CD14-positive monocyte (primary cell): ENCODE results near the gene ACACA. TPM values are rescaled to one million over a fixed set of nuclear protein-coding genes. Genes with fewer than 3 reads are reported as not detected.

Experiments used
- DNase-seq, 3 donors: peaks; one replicate each; pipeline ENCODE4 v3.0.0-alpha.2; 2011 to 2022
- H2AFZ ChIP-seq: 2 replicates; pipeline ENCODE4 v1.6.0; 2012; ENCODE audit warnings: mild to moderate bottlenecking, low read depth, low read length, inconsistent platforms; ENCODE audit not compliant: insufficient read depth, poor library complexity, severe bottlenecking
- H3K27ac ChIP-seq, 2 donors: 1 replicate in 1 of 2; 2 replicates in 1 of 2; pipeline ENCODE4 v1.5.1; 2012 to 2013; ENCODE audit warnings: low read length in 2 of 2, control low read depth in 1 of 2, inconsistent platforms in 1 of 2, low read depth in 1 of 2, mild to moderate bottlenecking in 1 of 2
- H3K27me3 ChIP-seq, 2 donors: one replicate each; pipeline versions ENCODE4 v1.6.0 to v1.6.1; 2011 to 2013; ENCODE audit warnings: low read length in 2 of 2; ENCODE audit not compliant: control insufficient read depth in 2 of 2, insufficient read depth in 2 of 2
- H3K36me3 ChIP-seq, 2 donors: replicated peaks in 1 of 2; 1 replicate in 1 of 2; 2 replicates in 1 of 2; pipeline versions ENCODE4 v1.5.1 to v1.6.1; 2012 to 2013; ENCODE audit warnings: low read length in 2 of 2, control low read depth in 1 of 2, inconsistent platforms in 1 of 2, mild to moderate bottlenecking in 1 of 2; ENCODE audit not compliant: insufficient read depth in 2 of 2, control insufficient read depth in 1 of 2
- H3K4me1 ChIP-seq, 2 donors: 1 replicate in 1 of 2; 2 replicates in 1 of 2; pipeline versions ENCODE4 v1.5.1 to v1.6.1; 2012 to 2013; ENCODE audit warnings: low read length in 2 of 2, control low read depth in 1 of 2, inconsistent platforms in 1 of 2, mild to moderate bottlenecking in 1 of 2, moderate library complexity in 1 of 2; ENCODE audit not compliant: insufficient read depth in 2 of 2, control insufficient read depth in 1 of 2
- H3K4me2 ChIP-seq: replicated peaks from 2 replicates; pipeline ENCODE3; 2012; ENCODE audit warnings: low read length, moderate library complexity, mild to moderate bottlenecking; ENCODE audit not compliant: poor library complexity, severe bottlenecking; ENCODE audit errors: extremely low read depth
- H3K4me3 ChIP-seq, 3 experiments: fragments of 200-600 bp in 1 of 3; sonication (generic) in 1 of 3; replicated peaks in 1 of 3; 1 replicate in 2 of 3; 2 replicates in 1 of 3; pipeline ENCODE4 v1.5.1; 2011 to 2013; ENCODE audit warnings: low read length in 3 of 3, mild to moderate bottlenecking in 3 of 3, control low read depth in 2 of 3, low read depth in 2 of 3, inconsistent platforms in 1 of 3, moderate library complexity in 1 of 3
- H3K79me2 ChIP-seq: 2 replicates; pipeline ENCODE4 v1.6.0; 2012; ENCODE audit warnings: mild to moderate bottlenecking, control low read depth, inconsistent platforms, low read length, moderate library complexity; ENCODE audit not compliant: insufficient read depth
- H3K9ac ChIP-seq: 2 replicates; pipeline ENCODE4 v1.6.0; 2017; ENCODE audit warnings: low read length, mild to moderate bottlenecking; ENCODE audit not compliant: insufficient read depth, poor library complexity, severe bottlenecking
- H3K9me3 ChIP-seq, 2 donors: replicated peaks in 1 of 2; 1 replicate in 1 of 2; 2 replicates in 1 of 2; pipeline versions ENCODE4 v1.5.1 to v1.6.1; 2012 to 2013; ENCODE audit warnings: low read length in 2 of 2, control low read depth in 1 of 2; ENCODE audit not compliant: control insufficient read depth in 1 of 2, insufficient read depth in 1 of 2
- H4K20me1 ChIP-seq: 2 replicates; pipeline ENCODE4 v1.6.0; 2012; ENCODE audit warnings: mild to moderate bottlenecking, low read length, control low read depth, moderate library complexity; ENCODE audit not compliant: insufficient read depth
- H3K27ac Mint-ChIP-seq, 7 donors: one replicate each; pipeline ENCODE4 v1.8.0; 2020; ENCODE audit warnings: mild to moderate bottlenecking in 7 of 7, mixed read lengths in 7 of 7, moderate library complexity in 6 of 7, inconsistent platforms in 2 of 7
- H3K27me3 Mint-ChIP-seq, 3 donors: one replicate each; pipeline ENCODE4 v1.8.0; 2021 to 2022; ENCODE audit warnings: low read depth in 3 of 3, mild to moderate bottlenecking in 3 of 3, mixed read lengths in 3 of 3, moderate library complexity in 3 of 3, inconsistent platforms in 1 of 3
- H3K36me3 Mint-ChIP-seq, 2 donors: one replicate each; pipeline ENCODE4 v1.8.0; 2020; ENCODE audit warnings: mixed read lengths in 2 of 2, inconsistent platforms in 1 of 2, mild to moderate bottlenecking in 1 of 2
- H3K4me1 Mint-ChIP-seq: one replicate; pipeline ENCODE4 v1.8.0; 2020; ENCODE audit warnings: mild to moderate bottlenecking, mixed read lengths
- H3K4me3 Mint-ChIP-seq, 2 donors: one replicate each; pipeline ENCODE4 v1.8.0; 2020; ENCODE audit warnings: mild to moderate bottlenecking in 2 of 2, mixed read lengths in 2 of 2, moderate library complexity in 1 of 2
- H3K9me3 Mint-ChIP-seq, 7 donors: one replicate each; pipeline ENCODE4 v1.8.0; 2020 to 2022; ENCODE audit warnings: mixed read lengths in 7 of 7, mild to moderate bottlenecking in 6 of 7, moderate library complexity in 6 of 7, inconsistent platforms in 2 of 7
- CTCF ChIP-seq: fragments of 200-600 bp; IDR thresholded peaks from one replicate; pipeline ENCODE4 v1.8.0; 2022; ENCODE audit warnings: antibody characterized with exemption, mild to moderate bottlenecking
- WGBS: methylation state at CpG from one replicate; pipeline ENCODE4 v1.1.5; 2013; ENCODE audit warnings: missing lambda C conversion rate; ENCODE audit not compliant: insufficient coverage; 5-methylcytosine and 5-hydroxymethylcytosine counted together
- intact Hi-C, 2 donors: fragments of 100-400 bp; cut with micrococcal nuclease; formaldehyde crosslinking; loops; one replicate each; pipeline versions ENCODE4 v1.15.0 to v1.15.1; 2023
- polyA plus RNA-seq, 3 donors: library from polyadenylated mRNA; depleted of rRNA in 1 of 3; unstranded in 2 of 3; stranded (reverse) in 1 of 3; fragments of 300-500 nt in 2 of 3; fragments of >200 nt in 1 of 3; fragmentation: Illumina TruSeq in 2 of 3; gene quantifications; 1 replicate in 2 of 3; 2 replicates in 1 of 3; pipeline ENCODE4 v1.2.3, GENCODE V29; 2012 to 2021

ACACA gene
- polyA plus RNA-seq, 3 donors: 3.5 to 4.6 (median 3.8) TPM

DNA sequence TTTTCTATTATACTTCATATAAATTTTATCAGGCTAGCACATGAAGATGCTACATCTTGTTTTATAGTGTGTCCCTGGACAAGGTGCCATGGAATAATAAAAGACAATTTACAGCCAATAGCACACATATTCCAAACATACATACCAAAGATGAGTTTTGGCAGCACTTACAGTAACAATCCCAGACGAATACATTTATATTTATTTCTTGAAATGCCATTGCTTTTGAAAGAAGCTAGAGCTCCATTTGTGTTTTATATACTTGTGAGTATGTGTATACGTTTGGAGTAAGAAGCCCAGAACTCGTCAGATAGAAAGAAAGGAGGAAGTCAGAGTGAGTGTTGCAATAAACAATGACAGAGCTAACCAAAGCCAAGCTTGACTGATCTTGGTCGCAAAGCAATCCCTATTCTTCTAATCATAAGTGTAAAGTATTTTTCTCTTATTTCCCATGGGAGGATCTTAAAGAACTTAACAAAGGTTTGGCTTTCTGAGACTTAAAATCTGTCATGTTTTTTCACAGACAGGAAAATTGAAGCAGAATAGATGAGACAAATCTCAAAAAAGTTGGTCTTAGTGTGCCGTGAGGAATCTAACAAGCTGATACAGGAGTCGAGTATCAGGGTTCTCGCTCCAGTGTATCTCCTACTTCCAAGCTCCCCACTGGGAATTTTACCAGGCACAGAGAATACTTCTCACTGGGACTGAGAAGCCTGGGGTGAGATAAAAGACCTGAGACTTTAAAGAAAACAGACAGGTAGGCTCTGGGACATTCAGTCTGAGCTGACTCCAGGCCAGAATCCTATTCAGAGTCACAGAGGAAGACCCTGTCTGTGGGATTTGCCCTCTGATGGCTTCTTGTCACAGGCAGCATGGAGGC is 282.5 kb downstream of the ACACA start:
- H3K4me2 ChIP-seq: peak overlapping the region; percentile 24
- no CpG with 5 or more reads among the region's 7 CpGs for WGBS
- intact Hi-C loops: no loop called here
- H3K9me3 ChIP-seq: no peaks in the 10 kb centered on the region
- Mint-ChIP-seq H3K27me3 (peaks cover 0 to 3% (median 0%) of the 10 kb centered on the region in 3 donors), H3K4me3 (no peak overlapping the region), H3K4me1 (peaks cover 28% of the 10 kb centered on the region), H3K9me3 (no peaks in the 10 kb centered on the region), H3K27ac (peak overlapping the region in 6 of 7 donors; percentile 26 to 56 (median 43)), H3K36me3 (peaks cover 30 to 44% of the 10 kb centered on the region in 2 donors)
- H3K36me3 ChIP-seq: peaks cover 2 to 32% of the 10 kb centered on the region in 2 donors
- peak overlapping the region; percentile 50 for H2AFZ ChIP-seq
- H3K79me2 ChIP-seq: no peaks in the 10 kb centered on the region
- peak overlapping the region in 1 of 3 experiments; percentile 17 for H3K4me3 ChIP-seq
- no peaks in the 10 kb centered on the region for H4K20me1 ChIP-seq
- peak; percentile 57 to 76 (median 63) for DNase-seq
- peak overlapping the region in 1 of 2 donors; percentile 52 for H3K27ac ChIP-seq
- H3K4me1 ChIP-seq: peaks cover 27 to 31% of the 10 kb centered on the region in 2 donors
- no peak overlapping the region for H3K9ac ChIP-seq
- no peak for TF ChIP-seq CTCF
- no peaks in the 10 kb centered on the region for H3K27me3 ChIP-seq

- Histone ChIP-seq H3K79me2 (no peaks in the 10 kb centered on the region), H2AFZ (no peak overlapping the region), H3K4me2 (no peak overlapping the region), H3K27ac (peak overlapping the region in 1 of 2 donors; percentile 52), H4K20me1 (no peaks in the 10 kb centered on the region), H3K9me3 (no peaks in the 10 kb centered on the region), H3K9ac (no peak overlapping the region), H3K4me3 (no peak overlapping the region), H3K27me3 (no peaks in the 10 kb centered on the region), H3K36me3 (peaks cover 2 to 24% of the 10 kb centered on the region in 2 donors), H3K4me1 (peaks cover 33 to 37% of the 10 kb centered on the region in 2 donors)
- intact Hi-C loops: no loop called here
- DNase-seq: no peak
- no peaks in the 10 kb centered on the region for H3K9me3 Mint-ChIP-seq
- no peak for TF ChIP-seq CTCF
- peaks cover 35% of the 10 kb centered on the region for H3K4me1 Mint-ChIP-seq
- peaks cover 0 to 3% (median 0%) of the 10 kb centered on the region in 3 donors for H3K27me3 Mint-ChIP-seq
- H3K4me3 Mint-ChIP-seq: no peak overlapping the region
- peaks cover 30 to 44% of the 10 kb centered on the region in 2 donors for H3K36me3 Mint-ChIP-seq
- WGBS: no CpG with 5 or more reads among the region's 1 CpG
- H3K27ac Mint-ChIP-seq: peak overlapping the region in 2 of 7 donors; percentile 25 to 27
Observed at GRCh38 chr17:37123386-37123785, 283.2 kb downstream of the ACACA start.
